Ammon's horn (tissue), 1 donor: ENCODE results near the gene ZMYND19.
"Not testable (repeated sequence)": the region's sequence is repeated elsewhere in the genome, so short reads cannot be mapped to it uniquely, and the experiment has no call there.

Experiments used
- DNase-seq: peaks from one replicate; pipeline ENCODE4 v3.0.0-alpha.2; 2016; ENCODE audit warnings: low spot score

ZMYND19 gene

DNA sequence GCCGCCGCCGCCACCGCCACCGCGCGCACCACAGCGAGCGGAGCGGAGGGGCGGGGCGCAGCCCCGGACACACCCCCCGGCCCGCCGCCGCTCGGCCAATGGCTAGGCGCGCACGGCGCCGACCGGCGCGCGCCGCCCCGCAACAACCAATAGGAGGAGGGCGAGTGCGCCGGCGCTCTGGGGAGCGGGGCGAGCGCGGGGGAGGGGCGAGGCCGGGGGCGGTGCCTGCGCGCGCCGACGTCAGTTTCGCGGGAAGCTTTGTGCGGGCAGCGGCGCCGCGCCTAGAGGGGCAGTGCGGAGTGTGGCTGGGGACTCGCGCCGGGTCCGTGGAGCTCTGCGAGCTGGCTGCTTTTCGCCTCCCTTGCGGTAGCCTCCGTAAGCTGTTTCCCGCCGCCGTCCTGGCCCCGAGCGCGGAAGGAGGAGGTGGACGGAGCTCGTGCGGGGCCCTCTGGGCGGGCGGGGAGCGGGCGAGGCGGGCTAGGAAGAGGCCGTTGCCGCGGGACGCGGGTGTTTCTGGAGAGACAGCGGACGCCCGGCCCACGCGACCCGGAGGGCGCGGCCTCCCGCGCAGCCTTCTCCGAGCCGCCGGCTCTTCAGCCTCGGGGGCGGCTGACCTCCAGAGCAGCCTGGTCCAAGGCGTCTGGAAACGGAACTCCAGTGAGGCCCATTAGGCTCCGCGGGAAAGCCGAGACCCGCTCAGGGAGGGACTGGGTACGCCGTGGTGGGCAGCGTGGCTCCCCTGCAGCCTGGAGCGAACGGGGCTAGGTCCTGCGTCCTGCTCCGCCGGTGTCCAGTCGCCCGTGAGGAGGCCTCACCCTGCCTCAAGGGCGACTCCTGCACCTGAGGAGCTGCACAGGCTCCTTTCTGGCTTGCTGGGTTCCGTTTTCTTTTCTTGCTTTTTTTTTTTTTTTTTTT, at the start of gene ZMYND19:
Gene ZMYND19, minus strand, starts transcription at position 44 of the 915 bp plus-strand sequence. CDS start 249 bp downstream, outside the sequence.
- peak; percentile 85 for DNase-seq

DNA sequence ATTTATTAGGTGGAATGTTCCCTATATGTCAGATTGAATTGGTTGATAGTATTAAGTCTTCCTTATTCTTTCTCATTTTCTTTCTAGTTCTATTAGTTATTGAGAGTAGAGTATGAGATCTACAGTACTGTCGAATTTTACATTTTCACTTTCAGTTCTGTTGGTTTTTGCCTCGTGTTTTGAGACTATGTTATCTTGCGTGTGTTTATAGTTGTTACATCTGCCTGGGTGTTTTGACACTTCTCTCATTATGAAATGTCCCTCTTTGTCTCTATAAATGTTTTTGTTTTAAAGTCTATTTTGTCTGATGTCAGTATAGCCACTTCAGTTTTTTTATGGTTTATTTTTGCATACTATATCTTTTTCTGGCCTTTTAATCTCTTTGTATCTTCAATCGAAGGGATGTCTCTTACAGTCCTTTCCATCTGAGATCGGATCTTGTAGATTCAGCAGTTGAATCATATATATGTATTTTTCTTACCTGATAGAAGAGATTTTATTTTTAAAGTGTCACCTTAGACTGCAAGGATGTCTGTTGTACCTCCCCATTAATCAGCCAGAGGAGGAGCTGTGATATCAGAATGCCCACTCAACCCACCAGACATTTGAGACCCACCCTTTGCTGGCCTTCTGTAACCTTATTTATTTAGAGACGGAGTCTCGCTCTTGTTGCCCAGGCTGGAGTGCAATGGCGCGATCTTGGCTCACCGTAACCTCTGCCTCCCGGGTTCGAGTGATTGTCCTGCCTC, 49.2 kb upstream of the ZMYND19 start:
- DNase-seq = no peak

DNA sequence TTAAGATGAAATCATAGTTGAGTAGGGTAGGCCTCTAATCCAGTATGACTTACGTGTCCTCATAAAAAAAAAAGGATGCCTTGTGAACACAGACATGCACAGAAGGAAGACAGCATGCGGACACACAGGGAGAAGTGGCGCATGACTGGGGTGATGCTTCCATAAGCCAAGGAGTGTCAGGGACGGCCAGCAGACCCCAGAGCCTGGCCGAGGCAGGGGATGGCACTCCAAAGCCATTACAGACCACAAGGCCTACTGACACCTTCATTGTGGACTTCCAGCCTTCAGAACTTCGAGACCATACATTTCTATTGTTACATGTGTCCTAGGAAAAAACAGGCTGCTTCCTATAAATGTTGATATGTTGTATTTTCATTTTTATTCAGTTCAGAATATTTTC, 48.4 kb upstream of the ZMYND19 start:
- DNase-seq = no peak

GRCh38 chr9:137634016-137634415, 43.7 kb upstream of the ZMYND19 start:
- no peak for DNase-seq

DNA sequence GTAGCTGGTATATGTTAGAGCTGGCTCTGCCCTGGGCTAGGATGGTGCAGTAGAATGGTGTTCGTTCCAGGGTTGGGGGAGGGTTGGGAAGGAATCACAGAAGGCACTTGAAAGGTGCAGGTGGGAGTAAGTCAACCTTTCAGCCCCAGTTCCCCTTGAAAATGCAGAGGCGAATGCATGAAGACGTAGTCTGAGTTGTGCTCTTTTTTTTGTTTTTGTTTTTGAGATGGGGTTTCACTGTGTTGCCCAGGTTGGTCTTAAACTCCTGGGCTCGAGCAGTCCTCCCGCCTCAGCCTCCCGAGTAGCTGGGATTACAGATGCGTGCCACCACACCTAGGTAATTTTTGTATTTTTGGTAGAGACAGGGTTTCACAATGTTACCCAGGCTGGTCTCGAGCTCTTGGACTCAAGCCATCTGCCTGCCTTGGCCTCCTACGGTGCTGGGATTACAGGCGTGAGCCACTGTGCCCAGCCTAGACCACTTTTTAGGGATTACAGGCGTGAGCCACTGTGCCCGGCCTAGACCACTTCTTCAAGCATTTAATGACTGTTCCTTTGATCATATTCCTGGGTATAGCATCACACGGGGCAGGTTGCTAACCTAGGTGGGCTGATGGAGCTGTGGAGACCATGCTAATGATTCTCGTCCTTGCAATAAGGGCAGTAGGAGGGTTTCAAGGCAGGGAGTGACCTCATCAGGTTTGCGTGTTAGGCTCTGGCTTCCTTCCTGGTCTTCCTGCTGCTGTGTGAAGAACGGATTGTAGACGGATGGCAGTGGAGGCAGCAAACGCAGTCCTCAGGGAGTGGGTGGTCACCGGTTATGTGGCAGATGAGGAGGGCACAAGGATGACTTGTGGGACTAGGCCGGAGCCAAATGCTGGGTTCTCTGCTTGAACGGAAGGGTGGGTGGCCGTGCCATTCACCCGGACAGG, 42.2 kb upstream of the ZMYND19 start:
- no peak for DNase-seq

- no peak for DNase-seq
Measured at GRCh38 chr9:137631345-137632229, 41.3 kb upstream of the ZMYND19 start.

- DNase-seq = no peak
Measured at GRCh38 chr9:137630679-137631078, 40.4 kb upstream of the ZMYND19 start.

- no peak for DNase-seq
Measured at GRCh38 chr9:137630126-137630525, 39.8 kb upstream of the ZMYND19 start.

GRCh38 chr9:137627406-137627805, 37.1 kb upstream of the ZMYND19 start:
- not testable (repeated sequence) for DNase-seq

- no peak for DNase-seq
Measured at GRCh38 chr9:137626464-137626863, 36.2 kb upstream of the ZMYND19 start.

- not testable (repeated sequence) for DNase-seq
Measured at GRCh38 chr9:137622211-137622610, 31.9 kb upstream of the ZMYND19 start.

GRCh38 chr9:137621131-137621757, 30.9 kb upstream of the ZMYND19 start:
- DNase-seq = no peak

GRCh38 chr9:137620581-137620980, 30.3 kb upstream of the ZMYND19 start:
- DNase-seq = no peak

GRCh38 chr9:137620048-137620405, 29.7 kb upstream of the ZMYND19 start:
- no peak for DNase-seq

GRCh38 chr9:137619240-137620047, 29.1 kb upstream of the ZMYND19 start:
- DNase-seq = no peak

GRCh38 chr9:137618105-137619067, 28.1 kb upstream of the ZMYND19 start, which contains the start of gene EHMT1:
Gene EHMT1, plus strand, starts transcription at chr9:137619005. Its CDS starts 24 bp downstream, at chr9:137619029.
- peak; percentile 86 for DNase-seq

DNA sequence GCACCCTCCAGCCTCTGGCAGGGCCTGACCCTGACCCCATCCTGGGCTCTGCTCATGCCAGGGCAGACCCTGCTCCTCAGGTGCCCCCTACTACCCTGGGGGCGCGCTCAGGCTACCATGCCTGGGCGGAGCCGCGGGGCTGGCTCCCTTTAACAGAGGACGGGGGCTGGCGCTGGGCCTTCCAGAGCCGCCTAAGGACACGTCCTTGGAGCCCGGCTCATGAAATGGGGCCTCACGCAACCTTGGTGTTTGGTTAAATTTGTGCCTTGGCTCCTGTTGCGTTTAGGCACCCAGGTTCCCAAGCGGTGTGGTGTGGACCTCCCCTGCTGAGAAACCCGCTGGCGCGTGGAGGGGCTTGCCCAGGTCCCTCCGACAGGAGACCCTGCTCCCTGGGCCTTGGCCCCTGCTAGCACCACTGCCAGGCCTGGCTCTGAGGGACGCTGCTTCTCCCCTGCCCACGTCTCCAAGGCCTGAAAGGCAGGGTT, 25.1 kb upstream of the ZMYND19 start:
- no peak for DNase-seq
